Measurements from ENCODE around the gene NUTM2E.
"Not testable (repeated sequence)": the region's sequence is repeated elsewhere in the genome, so short reads cannot be mapped to it uniquely, and the experiment has no call there.

Gene NUTM2E

GRCh38 chr10:79826496-79827215 is at the start of gene NUTM2E:
Gene NUTM2E (plus strand): TSS chr10:79826739. CDS start chr10:79841741, 15,002 bp downstream.
- peak in 2 of 4 experiments; percentile 60 to 66 for DNase-seq

- DNase-seq = not testable (repeated sequence)
Observed at GRCh38 chr10:79777997-79778396, 48.5 kb upstream of the NUTM2E start.

- DNase-seq = peak; percentile 2 to 38 (median 8)
Observed at GRCh38 chr10:79779310-79779938, 47.1 kb upstream of the NUTM2E start.

GRCh38 chr10:79779992-79780391 is 46.5 kb upstream of the NUTM2E start:
- DNase-seq = not testable (repeated sequence)

DNA sequence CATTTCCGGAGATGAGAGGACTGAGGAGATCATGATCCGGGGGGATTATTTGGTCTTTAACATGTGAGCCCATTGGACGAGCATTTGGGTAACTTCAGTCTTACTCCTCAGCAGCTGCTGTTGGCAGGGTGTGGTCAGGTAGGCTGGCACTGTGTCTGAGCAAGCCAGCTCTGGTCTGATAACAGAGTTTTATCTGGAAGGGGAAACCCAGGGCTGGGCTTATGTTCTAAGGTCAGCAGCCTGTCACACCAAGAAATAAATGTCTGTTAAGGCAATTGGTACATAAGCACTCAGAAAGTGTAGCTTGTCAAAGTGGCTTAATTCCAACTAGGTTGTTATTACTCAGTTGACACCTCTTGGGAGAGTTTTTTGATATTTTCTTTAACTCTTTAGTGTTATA is 45.0 kb upstream of the NUTM2E start:
- DNase-seq = not testable (repeated sequence)

DNA sequence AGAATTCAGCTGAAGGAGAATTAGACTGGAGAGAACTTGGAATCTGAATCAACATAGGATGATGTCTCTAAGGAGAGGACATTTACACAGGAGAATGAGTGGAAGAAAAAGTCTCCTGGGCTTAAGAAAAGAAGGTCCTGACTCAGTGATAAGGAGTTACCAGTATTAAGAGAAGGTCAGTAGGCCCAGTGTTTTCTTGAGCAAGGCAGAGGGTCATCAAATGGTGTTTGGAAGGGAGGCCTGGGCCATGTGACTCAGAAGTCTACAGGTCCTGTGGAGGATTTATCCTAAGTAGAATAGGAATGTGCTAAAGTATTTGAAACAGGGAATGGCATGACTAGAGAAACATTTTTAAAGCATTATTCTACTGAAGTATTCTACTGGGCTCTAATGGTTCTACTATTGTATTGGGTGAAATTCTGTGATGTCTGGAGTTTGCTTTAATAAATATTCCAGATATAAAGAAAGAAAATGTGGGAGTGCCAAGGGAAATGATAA is 39.0 kb upstream of the NUTM2E start:
- not testable (repeated sequence) for DNase-seq

GRCh38 chr10:79789351-79789750 is 37.2 kb upstream of the NUTM2E start:
- DNase-seq = not testable (repeated sequence)

DNA sequence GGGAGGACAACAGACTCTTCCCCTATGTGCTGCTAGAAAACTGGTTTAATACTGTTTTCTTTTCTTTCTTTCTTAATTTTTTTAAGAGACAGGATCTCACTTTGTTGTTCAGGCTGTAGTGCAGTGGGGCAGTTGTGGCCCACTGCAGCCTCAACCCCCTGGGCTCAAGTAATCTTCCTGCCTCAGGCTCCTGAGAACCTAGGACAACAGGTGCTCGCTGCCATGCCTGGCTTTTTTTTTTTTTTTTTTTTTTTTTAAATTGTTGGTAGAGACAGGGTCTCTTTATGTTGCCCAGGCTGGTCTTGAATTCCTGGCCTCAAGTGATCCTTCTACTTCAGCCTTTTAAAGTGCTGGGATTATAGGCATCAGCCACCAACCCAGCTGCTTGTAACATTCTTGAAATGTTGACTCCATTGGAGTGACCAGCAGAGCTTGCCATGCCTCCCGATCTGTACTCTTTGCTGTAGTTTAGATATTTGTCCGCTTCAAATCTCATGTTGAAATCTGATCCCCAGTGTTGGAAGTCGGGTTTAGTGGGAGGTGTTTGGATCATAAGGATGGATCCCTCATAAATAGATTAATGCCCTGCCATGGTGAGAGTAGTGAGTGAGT is 34.5 kb upstream of the NUTM2E start:
- DNase-seq = not testable (repeated sequence)

DNA sequence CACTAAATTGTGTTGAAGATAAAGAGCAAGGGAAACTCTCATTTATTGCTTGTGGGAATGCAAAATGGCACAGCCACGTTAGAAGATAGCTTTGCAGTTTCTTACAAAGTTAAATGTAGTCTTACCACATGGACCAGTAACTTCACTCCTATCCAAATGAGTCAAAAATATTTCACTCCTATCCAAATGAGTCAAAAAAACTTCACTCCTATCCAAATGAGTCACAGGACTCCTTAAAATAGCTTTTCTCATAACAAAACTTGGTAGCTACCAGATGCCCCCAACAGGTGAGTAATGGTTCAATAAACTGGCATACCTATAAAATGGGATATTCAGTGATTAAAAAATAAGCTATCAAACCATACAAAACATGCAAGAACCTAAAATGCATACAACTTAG is 27.2 kb upstream of the NUTM2E start:
- DNase-seq = not testable (repeated sequence)

DNA sequence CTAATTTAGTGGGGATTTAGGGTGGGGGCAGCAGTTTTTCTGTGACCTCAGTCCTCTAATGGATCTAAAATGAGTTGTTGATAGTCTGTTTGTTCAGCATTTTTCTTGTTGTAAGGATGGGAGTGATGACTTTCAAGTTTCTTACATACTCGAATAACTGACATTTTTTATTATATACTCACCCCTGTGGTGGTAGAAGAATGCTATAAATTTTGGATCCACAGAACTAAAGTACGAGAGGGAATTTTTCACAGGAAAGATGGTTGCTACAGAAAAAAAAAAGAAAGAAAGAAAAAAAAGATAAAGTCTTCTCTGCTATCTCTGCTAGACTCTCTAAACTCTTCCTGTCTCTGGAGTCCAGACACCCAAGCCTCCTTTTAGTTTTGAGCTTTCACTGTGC is 20.7 kb upstream of the NUTM2E start:
- DNase-seq = not testable (repeated sequence)

GRCh38 chr10:79811895-79812294 is 14.6 kb upstream of the NUTM2E start:
- not testable (repeated sequence) for DNase-seq

DNA sequence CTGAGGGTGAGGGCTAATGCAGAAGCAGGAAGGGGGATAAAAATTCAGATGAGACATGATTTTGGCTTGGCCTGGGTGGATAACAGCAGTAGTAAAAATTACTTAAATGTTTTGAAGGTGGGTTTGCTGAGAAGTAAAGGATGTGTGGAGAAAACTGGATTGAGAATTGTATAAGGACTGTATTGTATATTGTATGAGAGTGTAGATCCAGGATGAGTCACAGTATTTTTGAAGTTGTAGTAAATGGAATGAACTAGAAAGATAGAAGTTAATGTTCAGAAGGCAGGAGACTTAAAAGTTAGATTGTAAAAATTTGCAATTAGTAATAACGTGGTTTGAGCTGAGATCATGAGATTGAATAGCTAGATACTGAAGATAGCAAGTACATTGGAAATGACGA is 10.2 kb upstream of the NUTM2E start:
- not testable (repeated sequence) for DNase-seq

DNA sequence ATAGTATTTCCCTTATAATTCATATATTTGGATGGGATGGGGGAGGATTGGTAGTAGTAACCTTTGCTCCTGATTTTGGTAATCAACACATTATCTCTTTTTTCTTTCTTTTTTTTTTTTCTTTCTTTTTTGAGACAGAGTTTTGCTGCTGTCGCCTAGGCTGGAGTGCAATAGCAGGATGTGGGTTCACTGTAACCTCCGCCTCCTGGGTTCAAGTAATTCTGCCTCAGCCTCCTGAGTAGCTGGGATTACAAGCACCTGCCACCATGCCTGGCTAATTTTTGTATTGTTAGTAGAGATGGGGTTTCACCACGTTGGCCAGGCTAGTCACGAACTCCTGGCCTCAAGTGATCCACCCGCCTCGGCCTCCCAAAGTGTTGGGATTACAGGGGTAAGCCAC is 3.2 kb upstream of the NUTM2E start:
- DNase-seq = not testable (repeated sequence)

GRCh38 chr10:79825587-79826011 is 940 bp upstream of the NUTM2E start:
- DNase-seq = not testable (repeated sequence)

GRCh38 chr10:79826131-79826495 is 426 bp upstream of the NUTM2E start:
- DNase-seq = not testable (repeated sequence)

GRCh38 chr10:79833833-79834232 is 7.3 kb downstream of the NUTM2E start:
- not testable (repeated sequence) for DNase-seq

- DNase-seq = not testable (repeated sequence)
Observed at GRCh38 chr10:79835891-79836290, 9.4 kb downstream of the NUTM2E start.

DNA sequence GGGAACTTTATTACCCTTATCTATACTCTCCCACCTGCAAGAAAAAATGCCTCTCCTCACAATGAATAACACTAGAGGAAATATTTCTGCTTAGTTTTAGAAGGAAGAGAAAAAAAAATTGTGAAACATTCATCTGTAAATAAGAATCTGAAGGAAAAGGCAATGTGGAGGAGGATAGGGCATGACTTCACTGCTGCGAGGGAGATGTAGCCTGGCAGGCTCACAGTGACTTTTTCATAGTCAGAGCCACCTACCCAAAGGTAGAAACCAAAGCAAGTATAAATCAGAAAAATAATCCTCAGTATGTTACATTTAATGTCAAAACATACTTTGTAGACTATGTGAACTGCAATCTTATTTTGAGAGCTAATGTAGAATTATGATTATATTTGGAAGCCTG is 10.4 kb downstream of the NUTM2E start:
- not testable (repeated sequence) for DNase-seq

DNA sequence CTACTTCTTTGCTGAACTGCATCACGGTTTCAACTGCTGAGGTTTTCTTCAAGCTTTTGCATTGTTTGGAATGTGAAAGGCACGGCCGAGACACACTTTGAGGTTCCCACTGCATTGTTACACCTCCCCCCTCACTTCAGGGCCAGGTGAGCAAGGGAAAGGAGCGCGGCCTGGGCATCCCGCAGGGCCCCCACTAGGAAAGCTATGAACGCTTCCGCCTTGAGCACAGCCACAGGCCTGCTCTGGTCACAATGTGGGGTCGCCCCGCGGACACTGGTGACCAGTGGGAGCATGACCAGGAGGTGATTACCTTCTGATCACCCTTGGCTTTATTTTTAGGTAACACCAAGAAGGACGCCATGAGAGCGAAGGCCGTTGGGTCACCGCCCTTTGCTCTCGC is 11.9 kb downstream of the NUTM2E start:
- DNase-seq = not testable (repeated sequence)

- not testable (repeated sequence) for DNase-seq
Observed at GRCh38 chr10:79853191-79853854, 26.8 kb downstream of the NUTM2E start.

GRCh38 chr10:79862269-79862668 is 35.7 kb downstream of the NUTM2E start:
- not testable (repeated sequence) for DNase-seq

GRCh38 chr10:79862803-79863202 is 36.3 kb downstream of the NUTM2E start:
- not testable (repeated sequence) for DNase-seq
